SH-SY5Y (cell line): ENCODE data around the gene CEACAM18.

Source experiments
- GATA2 ChIP-seq: IDR thresholded peaks from 2 replicates; pipeline ENCODE4 v1.6.1; 2011; ENCODE audit warnings: mild to moderate bottlenecking, low read depth, low read length
- GATA3 ChIP-seq: IDR thresholded peaks from 2 replicates; pipeline ENCODE4 v1.6.1; 2011; ENCODE audit warnings: low read depth, mild to moderate bottlenecking, low read length, moderate library complexity

- TF ChIP-seq GATA2 (no peak), GATA3 (no peak)
These were observed 42.4 kb downstream of the CEACAM18 start for GRCh38 chr19:51520728-51521127.
